Measurements from ENCODE around the gene SELENOO.

GRCh38 chr22:50190941-50191741, 9.7 kb upstream of the SELENOO start:
- TF ChIP-seq, protein P1, sequence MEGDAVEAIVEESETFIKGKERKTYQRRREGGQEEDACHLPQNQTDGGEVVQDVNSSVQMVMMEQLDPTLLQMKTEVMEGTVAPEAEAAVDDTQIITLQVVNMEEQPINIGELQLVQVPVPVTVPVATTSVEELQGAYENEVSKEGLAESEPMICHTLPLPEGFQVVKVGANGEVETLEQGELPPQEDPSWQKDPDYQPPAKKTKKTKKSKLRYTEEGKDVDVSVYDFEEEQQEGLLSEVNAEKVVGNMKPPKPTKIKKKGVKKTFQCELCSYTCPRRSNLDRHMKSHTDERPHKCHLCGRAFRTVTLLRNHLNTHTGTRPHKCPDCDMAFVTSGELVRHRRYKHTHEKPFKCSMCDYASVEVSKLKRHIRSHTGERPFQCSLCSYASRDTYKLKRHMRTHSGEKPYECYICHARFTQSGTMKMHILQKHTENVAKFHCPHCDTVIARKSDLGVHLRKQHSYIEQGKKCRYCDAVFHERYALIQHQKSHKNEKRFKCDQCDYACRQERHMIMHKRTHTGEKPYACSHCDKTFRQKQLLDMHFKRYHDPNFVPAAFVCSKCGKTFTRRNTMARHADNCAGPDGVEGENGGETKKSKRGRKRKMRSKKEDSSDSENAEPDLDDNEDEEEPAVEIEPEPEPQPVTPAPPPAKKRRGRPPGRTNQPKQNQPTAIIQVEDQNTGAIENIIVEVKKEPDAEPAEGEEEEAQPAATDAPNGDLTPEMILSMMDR (IDR thresholded peaks at IDR 0.05) = no peak
- TF ChIP-seq TCF12 (IDR thresholded peaks at IDR 0.05) (no peak), POLR2AphosphoS5 (IDR thresholded peaks at IDR 0.05; ENCODE audit: low read depth, low read length) (no peak), TAF1 (IDR thresholded peaks at IDR 0.05; ENCODE audit: borderline replicate concordance, low read depth, low read length) (no peak), EZH2phosphoT487 (IDR thresholded peaks at IDR 0.05; ENCODE audit: borderline replicate concordance, low read depth) (no peak), SIN3A (IDR thresholded peaks at IDR 0.05; ENCODE audit: borderline replicate concordance, low read depth, low read length) (no peak), FOXJ3 (CRISPR knock-in tag; IDR thresholded peaks at IDR 0.05) (no peak), NRF1 (IDR thresholded peaks at IDR 0.05; ENCODE audit: low read depth, low read length) (no peak)
